Stimulated activated memory B cell treated with anti-CD40 and anti-IgM and Interleukin-4, amounts not matched to agents 10 μg/mL and 1 μg/mL and 100 μg/mL, for 72 hours (primary cell): ENCODE measurements around the gene GRM4.

Source experiments
- ATAC-seq: fragments of 150-1000 bp; cut with Tn5 transposase; 2 replicates; pipeline ENCODE4 v1.10.0; 2021
- H3K27ac Mint-ChIP-seq: one replicate; pipeline ENCODE4 v1.8.0; 2022; ENCODE audit warnings: mild to moderate bottlenecking, mixed read lengths
- H3K27me3 Mint-ChIP-seq: one replicate; pipeline ENCODE4 v1.8.0; 2022; ENCODE audit warnings: mixed read lengths
- H3K36me3 Mint-ChIP-seq: one replicate; pipeline ENCODE4 v1.8.0; 2022; ENCODE audit warnings: mixed read lengths
- H3K4me1 Mint-ChIP-seq: one replicate; pipeline ENCODE4 v1.8.0; 2022; ENCODE audit warnings: mixed read lengths
- H3K4me3 Mint-ChIP-seq: one replicate; pipeline ENCODE4 v1.8.0; 2022; ENCODE audit warnings: mild to moderate bottlenecking, moderate library complexity, mixed read lengths
- H3K9me3 Mint-ChIP-seq: one replicate; pipeline ENCODE4 v1.8.0; 2022; ENCODE audit warnings: mixed read lengths

Gene GRM4

GRCh38 chr6:34072727-34073126, 73.2 kb downstream of the GRM4 start:
- Mint-ChIP-seq H3K36me3 (no peaks in the 10 kb centered on the region), H3K27ac (no peak overlapping the region)

GRCh38 chr6:34071884-34072379, 74.0 kb downstream of the GRM4 start:
- H3K4me3 Mint-ChIP-seq = no peak overlapping the region
- H3K36me3 Mint-ChIP-seq = no peaks in the 10 kb centered on the region
- no peak overlapping the region for H3K27ac Mint-ChIP-seq
- H3K9me3 Mint-ChIP-seq = no peaks in the 10 kb centered on the region
- no peaks in the 10 kb centered on the region for H3K4me1 Mint-ChIP-seq
- ATAC-seq = no peak
- peaks cover 7% of the 10 kb centered on the region for H3K27me3 Mint-ChIP-seq

More at GRCh38 chr6:34072727-34073126, 73.2 kb downstream of the GRM4 start:
- ATAC-seq = no peak
- H3K27me3 Mint-ChIP-seq = no peaks in the 10 kb centered on the region
- H3K4me3 Mint-ChIP-seq = no peak overlapping the region
- no peaks in the 10 kb centered on the region for H3K9me3 Mint-ChIP-seq
- H3K4me1 Mint-ChIP-seq = no peaks in the 10 kb centered on the region

- no peak overlapping the region for H3K27ac Mint-ChIP-seq
- H3K4me1 Mint-ChIP-seq = no peaks in the 10 kb centered on the region
- no peaks in the 10 kb centered on the region for H3K36me3 Mint-ChIP-seq
- no peak overlapping the region for H3K4me3 Mint-ChIP-seq
- H3K27me3 Mint-ChIP-seq = peaks cover 13% of the 10 kb centered on the region
- ATAC-seq = no peak
- H3K9me3 Mint-ChIP-seq = no peaks in the 10 kb centered on the region
Observed at GRCh38 chr6:34071136-34071883, 74.6 kb downstream of the GRM4 start.

GRCh38 chr6:34070315-34071135, 75.4 kb downstream of the GRM4 start:
- Mint-ChIP-seq H3K27ac (no peak overlapping the region), H3K27me3 (peaks cover 21% of the 10 kb centered on the region), H3K9me3 (no peaks in the 10 kb centered on the region), H3K36me3 (no peaks in the 10 kb centered on the region), H3K4me1 (no peaks in the 10 kb centered on the region), H3K4me3 (no peak overlapping the region)
- ATAC-seq = no peak

- no peak overlapping the region for H3K4me3 Mint-ChIP-seq
Observed at GRCh38 chr6:34068462-34069044, 77.3 kb downstream of the GRM4 start.

GRCh38 chr6:34067814-34068213, 78.1 kb downstream of the GRM4 start:
- Mint-ChIP-seq H3K27me3 (peaks cover 48% of the 10 kb centered on the region), H3K4me1 (no peaks in the 10 kb centered on the region), H3K4me3 (no peak overlapping the region), H3K27ac (no peak overlapping the region), H3K9me3 (no peaks in the 10 kb centered on the region), H3K36me3 (no peaks in the 10 kb centered on the region)
- ATAC-seq = no peak

More at GRCh38 chr6:34068462-34069044, 77.3 kb downstream of the GRM4 start:
- H3K27me3 Mint-ChIP-seq = peaks cover 41% of the 10 kb centered on the region
- no peak overlapping the region for H3K27ac Mint-ChIP-seq
- no peaks in the 10 kb centered on the region for H3K4me1 Mint-ChIP-seq
- H3K36me3 Mint-ChIP-seq = no peaks in the 10 kb centered on the region
- no peak for ATAC-seq
- no peaks in the 10 kb centered on the region for H3K9me3 Mint-ChIP-seq

GRCh38 chr6:34066772-34067770, 78.8 kb downstream of the GRM4 start:
- Mint-ChIP-seq H3K9me3 (no peaks in the 10 kb centered on the region), H3K36me3 (no peaks in the 10 kb centered on the region), H3K27ac (no peak overlapping the region)

GRCh38 chr6:34066218-34066571, 79.7 kb downstream of the GRM4 start:
- Mint-ChIP-seq H3K36me3 (no peaks in the 10 kb centered on the region), H3K9me3 (no peaks in the 10 kb centered on the region), H3K27me3 (peaks cover 57% of the 10 kb centered on the region), H3K4me3 (no peak overlapping the region), H3K27ac (no peak overlapping the region), H3K4me1 (no peaks in the 10 kb centered on the region)
- no peak for ATAC-seq

More at GRCh38 chr6:34066772-34067770, 78.8 kb downstream of the GRM4 start:
- no peak for ATAC-seq
- Mint-ChIP-seq H3K4me3 (no peak overlapping the region), H3K4me1 (no peaks in the 10 kb centered on the region), H3K27me3 (peaks cover 56% of the 10 kb centered on the region)

GRCh38 chr6:34065466-34066217, 80.2 kb downstream of the GRM4 start:
- Mint-ChIP-seq H3K4me3 (no peak overlapping the region), H3K4me1 (no peaks in the 10 kb centered on the region), H3K27ac (no peak overlapping the region), H3K27me3 (peaks cover 57% of the 10 kb centered on the region), H3K9me3 (no peaks in the 10 kb centered on the region), H3K36me3 (no peaks in the 10 kb centered on the region)
- no peak for ATAC-seq

GRCh38 chr6:34064675-34065074, 81.2 kb downstream of the GRM4 start:
- no peak overlapping the region for H3K4me3 Mint-ChIP-seq
- H3K27ac Mint-ChIP-seq = no peak overlapping the region
- ATAC-seq = no peak
- no peaks in the 10 kb centered on the region for H3K36me3 Mint-ChIP-seq
- no peaks in the 10 kb centered on the region for H3K4me1 Mint-ChIP-seq
- H3K9me3 Mint-ChIP-seq = no peaks in the 10 kb centered on the region
- peaks cover 67% of the 10 kb centered on the region for H3K27me3 Mint-ChIP-seq

- no peak overlapping the region for H3K27ac Mint-ChIP-seq
- H3K4me3 Mint-ChIP-seq = no peak overlapping the region
- no peaks in the 10 kb centered on the region for H3K4me1 Mint-ChIP-seq
- H3K9me3 Mint-ChIP-seq = no peaks in the 10 kb centered on the region
- no peak for ATAC-seq
- H3K36me3 Mint-ChIP-seq = no peaks in the 10 kb centered on the region
- H3K27me3 Mint-ChIP-seq = peaks cover 77% of the 10 kb centered on the region
Observed at GRCh38 chr6:34063651-34064050, 82.2 kb downstream of the GRM4 start.

- Mint-ChIP-seq H3K4me1 (no peaks in the 10 kb centered on the region), H3K4me3 (no peak overlapping the region), H3K27ac (no peak overlapping the region), H3K9me3 (no peaks in the 10 kb centered on the region), H3K27me3 (peaks cover 86% of the 10 kb centered on the region), H3K36me3 (no peaks in the 10 kb centered on the region)
- ATAC-seq = no peak
Observed at GRCh38 chr6:34062815-34063214, 83.1 kb downstream of the GRM4 start.

GRCh38 chr6:34062156-34062555, 83.7 kb downstream of the GRM4 start:
- H3K4me1 Mint-ChIP-seq = no peaks in the 10 kb centered on the region
- ATAC-seq = no peak
- peaks cover 87% of the 10 kb centered on the region for H3K27me3 Mint-ChIP-seq
- no peak overlapping the region for H3K27ac Mint-ChIP-seq
- H3K4me3 Mint-ChIP-seq = no peak overlapping the region
- H3K9me3 Mint-ChIP-seq = no peaks in the 10 kb centered on the region
- no peaks in the 10 kb centered on the region for H3K36me3 Mint-ChIP-seq

GRCh38 chr6:34061348-34061747, 84.5 kb downstream of the GRM4 start:
- ATAC-seq = no peak
- H3K27ac Mint-ChIP-seq = no peak overlapping the region
- no peaks in the 10 kb centered on the region for H3K9me3 Mint-ChIP-seq
- no peaks in the 10 kb centered on the region for H3K4me1 Mint-ChIP-seq
- H3K36me3 Mint-ChIP-seq = no peaks in the 10 kb centered on the region
- H3K27me3 Mint-ChIP-seq = peaks cover 87% of the 10 kb centered on the region
- H3K4me3 Mint-ChIP-seq = no peak overlapping the region
